GM12878 (cell line): ENCODE data around the gene LIX1. TPM values are rescaled to one million over a fixed set of nuclear protein-coding genes. Genes with fewer than 3 reads are reported as not detected.

Experiments used
- ATAC-seq: fragments of 200-7000 bp; cut with Tn5 transposase; 3 replicates; pipeline ENCODE4 v1.9.1; 2020; ENCODE audit warnings: mild to moderate bottlenecking, moderate library complexity
- BruUV-seq: library from RNA; stranded (reverse); fragments of 400-500 nt; replicated peaks from 2 replicates; lab custom pipeline; 2021; lab: Mats Ljungman, UMichigan
- CTCF ChIA-PET: fragments of 300-600 bp; sonication (Branson Sonifier 250); formaldehyde crosslinking; extraction: SDS; loops from one replicate; lab custom pipeline; 2021; ENCODE audit warnings: inconsistent platforms; lab: Yijun Ruan, JAX
- POLR2A ChIA-PET: fragments of 350-600 bp; formaldehyde crosslinking; extraction: SDS; loops from one replicate; lab custom pipeline; 2021; ENCODE audit warnings: inconsistent platforms; lab: Charles Lee
- RAD21 ChIA-PET: fragments of 300-600 bp; sonication (Branson Sonifier 250); formaldehyde crosslinking; loops from one replicate; lab custom pipeline; 2023; ENCODE audit warnings: antibody characterized with exemption; ENCODE audit not compliant: unreplicated experiment; lab: Charles Lee
- SMC1A ChIA-PET: fragments of 300-600 bp; sonication (Branson Sonifier 250); formaldehyde crosslinking; loops from one replicate; lab custom pipeline; 2023; ENCODE audit not compliant: unreplicated experiment, uncharacterized antibody; lab: Charles Lee
- DNase-seq: peaks from one replicate; pipeline ENCODE4 v3.0.0-alpha.2; 2011; ENCODE audit warnings: low read depth, low spot score
- FAIRE-seq: peaks from 3 replicates; lab custom pipeline; 2011; peaks lifted over from hg19 to GRCh38; lab: Jason Lieb, UNC
- H2AFZ ChIP-seq: 2 replicates; pipeline ENCODE4 v1.6.0; 2011; ENCODE audit warnings: low read depth, low read length, control low read depth; ENCODE audit not compliant: control insufficient read depth
- H3K27ac ChIP-seq: 2 replicates; pipeline ENCODE4 v1.5.1; 2011; ENCODE audit warnings: control low read depth; ENCODE audit not compliant: control insufficient read depth, insufficient read depth
- H3K27me3 ChIP-seq, 2 experiments: replicated peaks in 1 of 2; 2 replicates each; pipeline versions ENCODE4 v1.6.0 to v1.6.1; 2011; ENCODE audit warnings: low read length in 1 of 2; ENCODE audit not compliant: control insufficient read depth in 2 of 2, insufficient read depth in 2 of 2
- H3K36me3 ChIP-seq, 2 experiments: 2 replicates each; pipeline ENCODE4 v1.5.1; 2011; ENCODE audit warnings: low read length in 1 of 2; ENCODE audit not compliant: control insufficient read depth in 2 of 2, insufficient read depth in 2 of 2
- H3K4me1 ChIP-seq: 2 replicates; pipeline ENCODE4 v1.6.1; 2011; ENCODE audit warnings: mild to moderate bottlenecking, low read length, moderate library complexity, mixed read lengths; ENCODE audit not compliant: control insufficient read depth, insufficient read depth
- H3K4me2 ChIP-seq: 2 replicates; pipeline ENCODE4 v1.6.0; 2011; ENCODE audit warnings: control low read depth; ENCODE audit not compliant: control insufficient read depth, insufficient read depth
- H3K4me3 ChIP-seq: fragments of 200-600 bp; sonication (generic); 2 replicates; pipeline ENCODE4 v1.5.1; 2016
- H3K79me2 ChIP-seq: 2 replicates; pipeline ENCODE4 v1.6.0; 2011; ENCODE audit warnings: low read length; ENCODE audit not compliant: control insufficient read depth, insufficient read depth
- H3K9ac ChIP-seq: 2 replicates; pipeline ENCODE4 v1.8.0; 2011; ENCODE audit warnings: low read length, control low read depth, mixed read lengths; ENCODE audit not compliant: control insufficient read depth, insufficient read depth
- H3K9me3 ChIP-seq: replicated peaks from 3 replicates; pipeline ENCODE4 v1.5.1; 2011; ENCODE audit warnings: mild to moderate bottlenecking, low read length; ENCODE audit not compliant: control insufficient read depth, insufficient read depth
- H4K20me1 ChIP-seq: 2 replicates; pipeline ENCODE4 v1.6.0; 2011; ENCODE audit not compliant: control insufficient read depth, insufficient read depth
- FOXM1 ChIP-seq: IDR thresholded peaks from 2 replicates; pipeline ENCODE4 v1.6.1; 2012; ENCODE audit warnings: low read depth, mild to moderate bottlenecking, inconsistent platforms, low read length, moderate library complexity
- NFYA ChIP-seq: IDR thresholded peaks from 2 replicates; pipeline ENCODE4 v1.6.1; 2011; ENCODE audit warnings: low read depth, mild to moderate bottlenecking, low read length, improper control_type of control experiment, borderline replicate concordance
- RB1 ChIP-seq: fragments of 450-650 bp; formaldehyde crosslinking; IDR thresholded peaks from 2 replicates; pipeline ENCODE4 v1.6.1; 2017; ENCODE audit warnings: mild to moderate bottlenecking, borderline replicate concordance
- STAT3 ChIP-seq: IDR thresholded peaks from 2 replicates; pipeline ENCODE4 v1.6.1; 2011; ENCODE audit warnings: low read depth, low read length, improper control_type of control experiment
- ZBED1 ChIP-seq: IDR thresholded peaks from 2 replicates; pipeline ENCODE4 v1.6.1; 2016; ENCODE audit warnings: borderline replicate concordance
- WGBS: methylation state at CpG from one replicate; pipeline ENCODE4 v1.1.6; 2016; ENCODE audit warnings: low lambda C conversion rate; ENCODE audit not compliant: insufficient replicate concordance, insufficient coverage; ENCODE audit errors: missing lambda C conversion rate; 5-methylcytosine and 5-hydroxymethylcytosine counted together
- in situ Hi-C: fragments of 300-500 bp; cut with MboI; formaldehyde crosslinking; loops from 9 replicates; pipeline ENCODE4 v1.14.3; 2018; ENCODE audit warnings: mixed read lengths
- intact Hi-C: fragments of 100-400 bp; cut with micrococcal nuclease; formaldehyde crosslinking; loops from one replicate; pipeline ENCODE4 v1.14.2; 2022; ENCODE audit not compliant: unreplicated experiment
- polyA plus RNA-seq, 11 experiments: library from polyadenylated mRNA; depleted of rRNA in 4 of 11; unstranded in 6 of 11; stranded (reverse) in 5 of 11; fragments of >200 nt; fragmentation: Nextera tagmentation in 4 of 11; fragmentation: Illumina TruSeq in 1 of 11; extraction: Ambion mirVana in 4 of 11; extraction: Trizol in 1 of 11; gene quantifications; 1 replicate in 1 of 11; 2 replicates in 10 of 11; pipeline versions ENCODE4 v1.2.1 to v1.2.3, GENCODE V29; 2011 to 2016; ENCODE audit warnings: inconsistent platforms in 2 of 11, missing spikeins in 2 of 11, low read depth in 1 of 11
- total RNA-seq, 4 experiments: library from RNA; depleted of rRNA in 3 of 4; stranded (reverse); fragments of >200 nt in 3 of 4; fragmentation: Illumina TruSeq in 1 of 4; extraction: Trizol in 1 of 4; gene quantifications; 2 replicates each; pipeline versions ENCODE4 v1.2.1 to v1.2.3, GENCODE V29; 2013 to 2021
- TF ChIP-seq, protein P1 (sequence below): fragments of 450-650 bp; formaldehyde crosslinking; IDR thresholded peaks from 2 replicates; pipeline ENCODE4 v1.4.0; 2022; ENCODE audit warnings: mild to moderate bottlenecking, moderate library complexity
- TF ChIP-seq, protein P2 (sequence below): fragments of 450-650 bp; IDR thresholded peaks from 2 replicates; pipeline ENCODE4 v1.6.1; 2016; ENCODE audit warnings: mild to moderate bottlenecking, moderate library complexity, borderline replicate concordance
- TF ChIP-seq, protein P3 (sequence below): IDR thresholded peaks from 2 replicates; pipeline ENCODE4 v1.6.1; 2012; ENCODE audit warnings: low read depth, low read length, improper control_type of control experiment
- TF ChIP-seq, protein P4 (sequence below): fragments of 450-650 bp; IDR thresholded peaks from 2 replicates; pipeline ENCODE4 v1.6.1; 2016; ENCODE audit warnings: mild to moderate bottlenecking
- TF ChIP-seq, protein P5 (sequence below): fragments of 450-650 bp; IDR thresholded peaks from 2 replicates; pipeline ENCODE4 v1.6.1; 2017; ENCODE audit warnings: borderline replicate concordance

The LIX1 gene
- total and polyA plus RNA-seq, 10 of the 15 experiments (the other 5 are each of a cell fraction or from before 2014, with no cell fraction given) = 0.02 to 0.07 (median 0.04) TPM; not detected in 5

DNA sequence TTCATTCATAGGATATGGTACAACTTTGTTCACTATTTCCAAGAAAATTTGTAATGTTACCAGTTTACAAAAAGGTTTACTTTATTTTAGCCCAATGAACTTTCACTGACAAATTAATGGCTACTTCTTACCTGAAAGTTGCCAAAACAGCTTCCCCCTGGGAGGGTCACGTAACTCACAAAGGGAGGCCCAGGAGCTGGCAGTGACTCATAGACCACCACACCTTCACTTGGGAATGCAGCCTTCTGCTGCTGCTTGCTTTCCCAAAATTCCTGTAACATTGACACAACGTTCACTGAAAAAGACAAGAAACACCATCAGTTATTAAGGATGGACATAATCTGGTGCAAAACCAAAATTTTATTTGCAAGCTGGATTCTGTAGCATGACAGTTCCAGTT, 18.1 kb downstream of the LIX1 start:
- ChIA-PET SMC1A (interaction anchor here (0.6 to 0.7 kb wide), 2 partner anchors 24 to 161 kb away, joined by 3 read pairs; no protein-coding TSS in a partner anchor), POLR2A (no interaction called here), RAD21 (no interaction called here), CTCF (no interaction called here)
- in situ Hi-C loops = no loop called here
- H3K4me1 ChIP-seq = peaks cover 1% of the 10 kb centered on the region; the same call in 1 of the 2 replicates
- FAIRE-seq (no peak), ATAC-seq (no peak), DNase-seq (no peak)
- no peak overlapping the region for H3K4me2 ChIP-seq
- no peaks in the 10 kb centered on the region for H3K36me3 ChIP-seq
- H3K4me3 ChIP-seq = no peak overlapping the region
- intact Hi-C loops = no loop called here
- H3K9ac ChIP-seq = no peak overlapping the region
- no peaks in the 10 kb centered on the region for H4K20me1 ChIP-seq
- 50% methylated on average over 2 of the region's 2 CpGs for WGBS
- H2AFZ ChIP-seq = no peak overlapping the region
- BruUV-seq = no TSS peak
- no peaks in the 10 kb centered on the region for H3K79me2 ChIP-seq
- no peaks in the 10 kb centered on the region for H3K27me3 ChIP-seq
- no peak overlapping the region for H3K27ac ChIP-seq
- H3K9me3 ChIP-seq = no peaks in the 10 kb centered on the region
- TF ChIP-seq, protein P1, sequence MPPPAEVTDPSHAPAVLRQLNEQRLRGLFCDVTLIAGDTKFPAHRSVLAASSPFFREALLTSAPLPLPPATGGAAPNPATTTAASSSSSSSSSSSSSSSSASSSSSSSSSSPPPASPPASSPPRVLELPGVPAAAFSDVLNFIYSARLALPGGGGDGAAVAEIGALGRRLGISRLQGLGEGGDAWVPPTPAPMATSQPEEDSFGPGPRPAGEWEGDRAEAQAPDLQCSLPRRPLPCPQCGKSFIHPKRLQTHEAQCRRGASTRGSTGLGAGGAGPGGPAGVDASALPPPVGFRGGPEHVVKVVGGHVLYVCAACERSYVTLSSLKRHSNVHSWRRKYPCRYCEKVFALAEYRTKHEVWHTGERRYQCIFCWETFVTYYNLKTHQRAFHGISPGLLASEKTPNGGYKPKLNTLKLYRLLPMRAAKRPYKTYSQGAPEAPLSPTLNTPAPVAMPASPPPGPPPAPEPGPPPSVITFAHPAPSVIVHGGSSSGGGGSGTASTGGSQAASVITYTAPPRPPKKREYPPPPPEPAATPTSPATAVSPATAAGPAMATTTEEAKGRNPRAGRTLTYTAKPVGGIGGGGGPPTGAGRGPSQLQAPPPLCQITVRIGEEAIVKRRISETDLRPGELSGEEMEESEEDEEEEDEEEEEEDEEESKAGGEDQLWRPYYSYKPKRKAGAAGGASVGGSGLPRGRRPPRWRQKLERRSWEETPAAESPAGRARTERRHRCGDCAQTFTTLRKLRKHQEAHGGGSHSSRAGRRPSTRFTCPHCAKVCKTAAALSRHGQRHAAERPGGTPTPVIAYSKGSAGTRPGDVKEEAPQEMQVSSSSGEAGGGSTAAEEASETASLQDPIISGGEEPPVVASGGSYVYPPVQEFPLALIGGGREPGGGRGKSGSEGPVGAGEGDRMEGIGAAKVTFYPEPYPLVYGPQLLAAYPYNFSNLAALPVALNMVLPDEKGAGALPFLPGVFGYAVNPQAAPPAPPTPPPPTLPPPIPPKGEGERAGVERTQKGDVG (CRISPR knock-in tag) = no peak
- TF ChIP-seq, protein P2, sequence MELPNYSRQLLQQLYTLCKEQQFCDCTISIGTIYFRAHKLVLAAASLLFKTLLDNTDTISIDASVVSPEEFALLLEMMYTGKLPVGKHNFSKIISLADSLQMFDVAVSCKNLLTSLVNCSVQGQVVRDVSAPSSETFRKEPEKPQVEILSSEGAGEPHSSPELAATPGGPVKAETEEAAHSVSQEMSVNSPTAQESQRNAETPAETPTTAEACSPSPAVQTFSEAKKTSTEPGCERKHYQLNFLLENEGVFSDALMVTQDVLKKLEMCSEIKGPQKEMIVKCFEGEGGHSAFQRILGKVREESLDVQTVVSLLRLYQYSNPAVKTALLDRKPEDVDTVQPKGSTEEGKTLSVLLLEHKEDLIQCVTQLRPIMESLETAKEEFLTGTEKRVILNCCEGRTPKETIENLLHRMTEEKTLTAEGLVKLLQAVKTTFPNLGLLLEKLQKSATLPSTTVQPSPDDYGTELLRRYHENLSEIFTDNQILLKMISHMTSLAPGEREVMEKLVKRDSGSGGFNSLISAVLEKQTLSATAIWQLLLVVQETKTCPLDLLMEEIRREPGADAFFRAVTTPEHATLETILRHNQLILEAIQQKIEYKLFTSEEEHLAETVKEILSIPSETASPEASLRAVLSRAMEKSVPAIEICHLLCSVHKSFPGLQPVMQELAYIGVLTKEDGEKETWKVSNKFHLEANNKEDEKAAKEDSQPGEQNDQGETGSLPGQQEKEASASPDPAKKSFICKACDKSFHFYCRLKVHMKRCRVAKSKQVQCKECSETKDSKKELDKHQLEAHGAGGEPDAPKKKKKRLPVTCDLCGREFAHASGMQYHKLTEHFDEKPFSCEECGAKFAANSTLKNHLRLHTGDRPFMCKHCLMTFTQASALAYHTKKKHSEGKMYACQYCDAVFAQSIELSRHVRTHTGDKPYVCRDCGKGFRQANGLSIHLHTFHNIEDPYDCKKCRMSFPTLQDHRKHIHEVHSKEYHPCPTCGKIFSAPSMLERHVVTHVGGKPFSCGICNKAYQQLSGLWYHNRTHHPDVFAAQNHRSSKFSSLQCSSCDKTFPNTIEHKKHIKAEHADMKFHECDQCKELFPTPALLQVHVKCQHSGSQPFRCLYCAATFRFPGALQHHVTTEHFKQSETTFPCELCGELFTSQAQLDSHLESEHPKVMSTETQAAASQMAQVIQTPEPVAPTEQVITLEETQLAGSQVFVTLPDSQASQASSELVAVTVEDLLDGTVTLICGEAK = no peak
- no peak for TF ChIP-seq RB1
- TF ChIP-seq STAT3 = no peak
- TF ChIP-seq, protein P3, sequence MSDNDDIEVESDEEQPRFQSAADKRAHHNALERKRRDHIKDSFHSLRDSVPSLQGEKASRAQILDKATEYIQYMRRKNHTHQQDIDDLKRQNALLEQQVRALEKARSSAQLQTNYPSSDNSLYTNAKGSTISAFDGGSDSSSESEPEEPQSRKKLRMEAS = no peak
- TF ChIP-seq, protein P4, sequence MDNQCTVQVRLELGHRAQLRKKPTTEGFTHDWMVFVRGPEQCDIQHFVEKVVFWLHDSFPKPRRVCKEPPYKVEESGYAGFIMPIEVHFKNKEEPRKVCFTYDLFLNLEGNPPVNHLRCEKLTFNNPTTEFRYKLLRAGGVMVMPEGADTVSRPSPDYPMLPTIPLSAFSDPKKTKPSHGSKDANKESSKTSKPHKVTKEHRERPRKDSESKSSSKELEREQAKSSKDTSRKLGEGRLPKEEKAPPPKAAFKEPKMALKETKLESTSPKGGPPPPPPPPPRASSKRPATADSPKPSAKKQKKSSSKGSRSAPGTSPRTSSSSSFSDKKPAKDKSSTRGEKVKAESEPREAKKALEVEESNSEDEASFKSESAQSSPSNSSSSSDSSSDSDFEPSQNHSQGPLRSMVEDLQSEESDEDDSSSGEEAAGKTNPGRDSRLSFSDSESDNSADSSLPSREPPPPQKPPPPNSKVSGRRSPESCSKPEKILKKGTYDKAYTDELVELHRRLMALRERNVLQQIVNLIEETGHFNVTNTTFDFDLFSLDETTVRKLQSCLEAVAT = no peak
- TF ChIP-seq NFYA = no peak
- TF ChIP-seq FOXM1 = no peak
- TF ChIP-seq ZBED1 = no peak
- TF ChIP-seq, protein P5, sequence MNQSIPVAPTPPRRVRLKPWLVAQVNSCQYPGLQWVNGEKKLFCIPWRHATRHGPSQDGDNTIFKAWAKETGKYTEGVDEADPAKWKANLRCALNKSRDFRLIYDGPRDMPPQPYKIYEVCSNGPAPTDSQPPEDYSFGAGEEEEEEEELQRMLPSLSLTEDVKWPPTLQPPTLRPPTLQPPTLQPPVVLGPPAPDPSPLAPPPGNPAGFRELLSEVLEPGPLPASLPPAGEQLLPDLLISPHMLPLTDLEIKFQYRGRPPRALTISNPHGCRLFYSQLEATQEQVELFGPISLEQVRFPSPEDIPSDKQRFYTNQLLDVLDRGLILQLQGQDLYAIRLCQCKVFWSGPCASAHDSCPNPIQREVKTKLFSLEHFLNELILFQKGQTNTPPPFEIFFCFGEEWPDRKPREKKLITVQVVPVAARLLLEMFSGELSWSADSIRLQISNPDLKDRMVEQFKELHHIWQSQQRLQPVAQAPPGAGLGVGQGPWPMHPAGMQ = no peak
